HCT116 (cell line): ENCODE results near the gene FTCD.

Experiments
- CEBPB ChIP-seq: IDR thresholded peaks from 2 replicates; pipeline ENCODE4 v1.6.1; 2012; ENCODE audit warnings: low read depth
- ELF1 ChIP-seq: IDR thresholded peaks from 2 replicates; pipeline ENCODE4 v1.6.1; 2012; ENCODE audit warnings: low read depth, borderline replicate concordance
- EZH2 ChIP-seq: fragments of 200-600 bp; sonication (generic); IDR thresholded peaks from 2 replicates; pipeline ENCODE4 v1.6.1; 2017; ENCODE audit warnings: antibody characterized with exemption, mixed run types
- FOSL1 ChIP-seq: IDR thresholded peaks from 2 replicates; pipeline ENCODE4 v1.6.1; 2012; ENCODE audit warnings: low read depth
- JUND ChIP-seq: IDR thresholded peaks from 2 replicates; pipeline ENCODE4 v1.6.1; 2012
- POLR2A ChIP-seq: IDR thresholded peaks from 2 replicates; pipeline ENCODE4 v1.7.0; 2011; ENCODE audit warnings: borderline replicate concordance; ENCODE audit not compliant: insufficient read depth, insufficient read length; ENCODE audit errors: extremely low read depth
- POLR2AphosphoS5 ChIP-seq: IDR thresholded peaks from 2 replicates; pipeline ENCODE4 v1.6.1; 2011; ENCODE audit warnings: mild to moderate bottlenecking, low read depth, low read length, moderate library complexity
- RAD21 ChIP-seq: IDR thresholded peaks from 2 replicates; pipeline ENCODE4 v1.6.1; 2012; ENCODE audit warnings: low read depth, mild to moderate bottlenecking
- YY1 ChIP-seq: IDR thresholded peaks from 2 replicates; pipeline ENCODE4 v1.6.1; 2011; ENCODE audit warnings: low read length, low read depth, moderate library complexity, mild to moderate bottlenecking; ENCODE audit not compliant: insufficient replicate concordance; ENCODE audit errors: extremely low read depth
- ZNF274 ChIP-seq: fragments of 200-500 bp; sonication (Bioruptor generic); IDR thresholded peaks from 2 replicates; pipeline ENCODE4 v1.6.1; 2014; ENCODE audit warnings: mild to moderate bottlenecking, low read depth, low read length, inconsistent platforms
- TF ChIP-seq, protein P1 (sequence below): IDR thresholded peaks from 2 replicates; pipeline ENCODE4 v1.6.1; 2012
- TF ChIP-seq, protein P2 (sequence below), 3 experiments: fragments of 200-600 bp in 1 of 3; sonication (generic) in 1 of 3; IDR thresholded peaks in 2 of 3; conservative IDR thresholded peaks in 1 of 3; 2 replicates each; pipeline ENCODE4 v1.5.1; 2012 to 2017; ENCODE audit warnings: low read depth in 2 of 3, low read length in 2 of 3, antibody characterized with exemption in 1 of 3, borderline replicate concordance in 1 of 3, control low read depth in 1 of 3, mild to moderate bottlenecking in 1 of 3, mixed read lengths in 1 of 3, mixed run types in 1 of 3, moderate library complexity in 1 of 3; ENCODE audit not compliant: insufficient read depth in 1 of 3

- no peak for TF ChIP-seq POLR2A
- TF ChIP-seq POLR2AphosphoS5, result no peak
- TF ChIP-seq RAD21, result no peak
- TF ChIP-seq JUND, result no peak
- no peak for TF ChIP-seq YY1
- TF ChIP-seq, protein P1, sequence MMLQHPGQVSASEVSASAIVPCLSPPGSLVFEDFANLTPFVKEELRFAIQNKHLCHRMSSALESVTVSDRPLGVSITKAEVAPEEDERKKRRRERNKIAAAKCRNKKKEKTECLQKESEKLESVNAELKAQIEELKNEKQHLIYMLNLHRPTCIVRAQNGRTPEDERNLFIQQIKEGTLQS, result no peak
- no peak for TF ChIP-seq FOSL1
- no peak for TF ChIP-seq EZH2
- TF ChIP-seq, protein P2, sequence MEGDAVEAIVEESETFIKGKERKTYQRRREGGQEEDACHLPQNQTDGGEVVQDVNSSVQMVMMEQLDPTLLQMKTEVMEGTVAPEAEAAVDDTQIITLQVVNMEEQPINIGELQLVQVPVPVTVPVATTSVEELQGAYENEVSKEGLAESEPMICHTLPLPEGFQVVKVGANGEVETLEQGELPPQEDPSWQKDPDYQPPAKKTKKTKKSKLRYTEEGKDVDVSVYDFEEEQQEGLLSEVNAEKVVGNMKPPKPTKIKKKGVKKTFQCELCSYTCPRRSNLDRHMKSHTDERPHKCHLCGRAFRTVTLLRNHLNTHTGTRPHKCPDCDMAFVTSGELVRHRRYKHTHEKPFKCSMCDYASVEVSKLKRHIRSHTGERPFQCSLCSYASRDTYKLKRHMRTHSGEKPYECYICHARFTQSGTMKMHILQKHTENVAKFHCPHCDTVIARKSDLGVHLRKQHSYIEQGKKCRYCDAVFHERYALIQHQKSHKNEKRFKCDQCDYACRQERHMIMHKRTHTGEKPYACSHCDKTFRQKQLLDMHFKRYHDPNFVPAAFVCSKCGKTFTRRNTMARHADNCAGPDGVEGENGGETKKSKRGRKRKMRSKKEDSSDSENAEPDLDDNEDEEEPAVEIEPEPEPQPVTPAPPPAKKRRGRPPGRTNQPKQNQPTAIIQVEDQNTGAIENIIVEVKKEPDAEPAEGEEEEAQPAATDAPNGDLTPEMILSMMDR (IDR thresholded peaks at IDR 0.05 in 2 of 3, conservative IDR thresholded peaks at IDR 0.05 in 1 of 3; ENCODE audit: borderline replicate concordance in 1 of 3, insufficient read depth in 1 of 3, low read depth in 2 of 3, low read length in 2 of 3), result no peak
- no peak for TF ChIP-seq ELF1
- no peak for TF ChIP-seq ZNF274
- TF ChIP-seq CEBPB, result no peak
Observed at GRCh38 chr21:46091118-46091517, 64.3 kb downstream of the FTCD start.
